GM21367 (cell line): ENCODE data around the gene COQ8A.
A peak's percentile ranks its signal among the peaks of the same experiment; 100 is the strongest.
"Not testable (repeated sequence)": the region's sequence is repeated elsewhere in the genome, so short reads cannot be mapped to it uniquely, and the experiment has no call there.

Experiments
- ATAC-seq: cut with Tn5 transposase; IDR thresholded peaks from one replicate; pipeline ENCODE4 v1.9.1; 2021; ENCODE audit not compliant: unreplicated experiment

COQ8A gene

DNA sequence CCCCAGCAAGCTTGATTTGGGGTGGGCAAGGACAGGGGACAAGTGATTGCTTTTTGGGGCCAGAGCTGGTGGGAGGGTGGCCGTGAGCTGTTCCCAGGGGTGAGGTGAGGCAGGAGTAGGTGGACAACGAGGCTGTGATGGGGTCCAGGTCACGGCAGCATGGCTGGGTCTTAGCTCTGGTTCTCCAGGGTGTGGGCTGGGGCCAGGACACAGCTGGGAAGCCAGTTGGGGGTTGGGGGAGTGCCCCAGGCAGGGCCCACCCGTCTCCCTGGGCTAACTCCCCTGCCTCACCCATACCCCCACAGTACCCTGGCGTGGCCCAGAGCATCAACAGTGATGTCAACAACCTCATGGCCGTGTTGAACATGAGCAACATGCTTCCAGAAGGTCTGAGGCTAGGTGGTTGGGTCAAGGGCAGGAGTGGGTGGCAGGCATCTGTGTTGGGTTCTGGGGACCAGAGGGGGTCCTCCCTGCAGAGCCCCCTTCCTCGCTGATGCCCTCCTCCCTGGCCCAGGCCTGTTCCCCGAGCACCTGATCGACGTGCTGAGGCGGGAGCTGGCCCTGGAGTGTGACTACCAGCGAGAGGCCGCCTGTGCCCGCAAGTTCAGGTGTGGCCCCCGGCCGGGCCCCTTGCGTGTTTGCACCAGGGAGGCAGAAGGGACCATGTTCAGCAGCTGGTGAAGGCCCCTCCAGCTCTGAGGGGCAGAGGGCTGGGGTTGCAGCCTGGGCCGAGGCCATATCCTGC, 43.3 kb downstream of the COQ8A start:
- no peak for ATAC-seq

DNA sequence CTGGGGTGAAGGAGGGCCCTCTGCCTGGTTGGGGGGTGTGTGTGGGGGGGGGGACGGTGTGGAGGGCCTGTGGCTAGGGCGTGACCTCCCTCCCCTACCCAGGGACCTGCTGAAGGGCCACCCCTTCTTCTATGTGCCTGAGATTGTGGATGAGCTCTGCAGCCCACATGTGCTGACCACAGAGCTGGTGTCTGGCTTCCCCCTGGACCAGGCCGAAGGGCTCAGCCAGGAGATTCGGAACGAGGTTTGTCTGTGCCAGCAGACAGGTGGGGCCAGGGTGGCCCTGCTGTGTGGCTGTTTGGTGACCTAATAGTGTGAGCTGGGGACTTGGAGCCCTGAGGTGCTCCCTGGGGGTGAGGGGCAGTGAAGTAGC, 43.9 kb downstream of the COQ8A start:
- ATAC-seq: no peak

DNA sequence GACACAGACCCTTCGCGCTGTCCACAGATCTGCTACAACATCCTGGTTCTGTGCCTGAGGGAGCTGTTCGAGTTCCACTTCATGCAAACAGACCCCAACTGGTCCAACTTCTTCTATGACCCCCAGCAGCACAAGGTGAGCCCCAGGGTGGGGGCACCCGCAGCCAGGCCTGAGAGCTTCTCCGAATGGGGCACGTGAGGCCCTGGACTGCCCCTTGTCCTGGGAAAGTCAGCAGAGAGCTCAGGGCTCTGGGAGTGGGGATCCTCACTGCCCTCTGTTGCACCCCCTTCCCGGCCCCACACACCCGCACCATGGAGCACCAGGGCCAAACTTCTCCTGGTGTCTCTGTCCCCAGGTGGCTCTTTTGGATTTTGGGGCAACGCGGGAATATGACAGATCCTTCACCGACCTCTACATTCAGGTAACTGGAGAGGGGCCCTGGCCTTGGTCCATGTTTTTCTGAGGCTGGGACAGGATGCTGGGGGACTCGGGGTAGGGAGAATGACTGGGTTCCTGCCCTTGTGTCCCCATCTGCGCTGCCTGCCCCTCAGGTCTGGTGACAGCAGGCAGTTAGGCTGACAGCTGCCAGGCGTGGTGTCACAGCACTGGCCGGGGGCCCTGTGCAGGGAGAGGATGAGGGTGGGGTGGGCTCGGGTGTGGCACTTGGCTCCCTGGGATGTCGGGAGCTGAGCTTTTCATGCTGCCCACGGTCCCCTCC, 44.6 kb downstream of the COQ8A start:
- ATAC-seq: no peak

DNA sequence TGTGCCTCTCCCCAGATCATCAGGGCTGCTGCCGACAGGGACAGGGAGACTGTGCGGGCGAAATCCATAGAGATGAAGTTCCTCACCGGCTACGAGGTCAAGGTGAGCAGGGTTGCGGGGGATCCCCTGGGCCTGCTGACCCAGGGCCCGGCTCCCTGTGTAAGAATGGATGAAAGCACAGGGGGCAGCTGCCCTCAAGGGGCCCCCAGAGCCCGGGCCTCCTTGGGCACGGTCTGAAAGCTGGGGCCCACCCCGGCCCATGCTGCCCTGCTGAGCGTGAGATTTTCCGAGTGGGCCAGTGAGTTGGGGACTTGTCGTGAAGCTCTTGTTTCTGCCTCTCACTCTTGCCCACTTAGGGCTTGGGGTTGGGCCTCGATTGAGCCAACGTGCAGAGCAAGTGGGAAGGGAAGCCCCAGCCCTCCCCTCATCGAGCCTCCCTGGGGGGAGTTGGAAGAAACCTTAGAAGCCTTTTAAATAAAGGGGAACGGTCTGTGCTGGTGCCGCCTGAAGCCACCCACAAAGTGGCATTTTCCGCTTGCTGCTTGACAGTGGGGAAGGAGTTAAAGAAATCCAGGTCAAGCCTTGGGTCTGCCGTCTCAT, 45.2 kb downstream of the COQ8A start:
- no peak for ATAC-seq

DNA sequence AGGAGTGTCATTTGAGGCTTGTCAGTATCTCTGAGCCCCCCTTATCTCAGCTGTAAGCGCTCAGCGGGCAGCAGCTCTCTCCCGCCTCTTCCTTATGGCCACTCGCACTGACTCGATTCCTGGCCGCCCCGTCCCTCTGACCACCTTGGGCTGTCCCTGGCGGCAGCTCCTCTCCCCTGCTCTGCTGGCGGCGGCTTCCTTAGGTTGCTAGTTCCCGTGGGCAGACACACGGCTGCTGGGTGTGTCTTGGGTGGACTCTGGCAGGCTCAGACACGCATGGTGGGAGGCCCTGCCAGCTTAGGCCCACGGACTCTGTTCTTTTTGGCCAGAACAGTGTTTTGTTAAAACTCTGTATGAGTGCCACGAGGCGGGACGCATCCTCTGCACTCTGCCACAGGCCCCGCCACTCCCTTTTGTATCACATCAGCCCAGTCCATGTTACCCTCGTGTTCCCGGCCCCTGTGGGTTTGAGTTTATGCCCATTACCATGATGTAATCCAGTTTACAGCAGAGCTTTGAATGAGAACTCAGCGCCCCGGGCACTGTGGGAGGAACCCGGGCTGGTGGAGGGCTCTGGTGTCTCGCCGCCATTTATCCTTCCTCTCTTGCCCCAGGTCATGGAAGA, 45.9 kb downstream of the COQ8A start:
- ATAC-seq: no peak

DNA sequence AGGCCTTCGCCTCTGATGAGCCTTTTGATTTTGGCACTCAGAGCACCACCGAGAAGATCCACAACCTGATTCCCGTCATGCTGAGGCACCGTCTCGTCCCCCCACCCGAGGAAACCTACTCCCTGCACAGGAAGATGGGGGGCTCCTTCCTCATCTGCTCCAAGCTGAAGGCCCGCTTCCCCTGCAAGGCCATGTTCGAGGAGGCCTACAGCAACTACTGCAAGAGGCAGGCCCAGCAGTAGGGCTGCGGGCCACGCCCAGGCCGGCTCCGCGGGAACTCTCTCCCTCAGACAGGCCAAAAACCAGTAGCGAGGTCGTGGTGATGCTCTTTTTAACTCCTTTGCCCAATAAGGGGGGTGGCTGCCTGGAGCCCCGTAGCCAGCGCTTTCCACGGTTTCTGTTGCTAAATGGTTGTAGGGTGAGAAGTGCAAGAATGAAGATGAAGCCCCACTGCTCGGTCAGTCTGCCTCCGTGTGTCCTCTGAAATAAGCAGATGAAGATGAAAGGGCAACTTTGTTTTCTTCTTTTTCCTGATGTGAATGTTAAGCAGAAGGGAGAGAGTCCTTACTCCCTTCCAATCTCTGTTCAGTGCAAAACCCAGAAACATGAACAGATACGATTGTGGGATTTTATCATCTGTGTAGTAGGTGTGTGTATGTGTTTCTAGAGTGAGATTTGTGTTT, 46.5 kb downstream of the COQ8A start:
- no peak for ATAC-seq

DNA sequence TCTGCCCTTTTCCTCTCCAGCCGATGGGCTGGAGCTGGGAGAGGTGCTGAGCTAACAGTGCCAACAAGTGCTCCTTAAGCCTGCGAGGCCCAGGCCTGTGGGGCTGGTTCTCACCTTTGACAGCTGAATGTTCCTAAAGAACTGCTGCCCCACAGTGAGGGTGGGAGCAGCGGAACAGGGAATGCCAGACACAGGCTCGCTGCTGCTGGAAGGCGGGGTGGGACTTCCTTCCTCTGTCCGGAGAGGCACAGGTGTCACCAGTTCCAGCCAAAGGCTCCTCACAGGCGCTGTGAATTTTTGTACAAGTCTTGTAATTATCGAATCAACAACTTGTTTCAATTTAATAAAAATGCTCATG, 47.1 kb downstream of the COQ8A start:
- no peak for ATAC-seq

DNA sequence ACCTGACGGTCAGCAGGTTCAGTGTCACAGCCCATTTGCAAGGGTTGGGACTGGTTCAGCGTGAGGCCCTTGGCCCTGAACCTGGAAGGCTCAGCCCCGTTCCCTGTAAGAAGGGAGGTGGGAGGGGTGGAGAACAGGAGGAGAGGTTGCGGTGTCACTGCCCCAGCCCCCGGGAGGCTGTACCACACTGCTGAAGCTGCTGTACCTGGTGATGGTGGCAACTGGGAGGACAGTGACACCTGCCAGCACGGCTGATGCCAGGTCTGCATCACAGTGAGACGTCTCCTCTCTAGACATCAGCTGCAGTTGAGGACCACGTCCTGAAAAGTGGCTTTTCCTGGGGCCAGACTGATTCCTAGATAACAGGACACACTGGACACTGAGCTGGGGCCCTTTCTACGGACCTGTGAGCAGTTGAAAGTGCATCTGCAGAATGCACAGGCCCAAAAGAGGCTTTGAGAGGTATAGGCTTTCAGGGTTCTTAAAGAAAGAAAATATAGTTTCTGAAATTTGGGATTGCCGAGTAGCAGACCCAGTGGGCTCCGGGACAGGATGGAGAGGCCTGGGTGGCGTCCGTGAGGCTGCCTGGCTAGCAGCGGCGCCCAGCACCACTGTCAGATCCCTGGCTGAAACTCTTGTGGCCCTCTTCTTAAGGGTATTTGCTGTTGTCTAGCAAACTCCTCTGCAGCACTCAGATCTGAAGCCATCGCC, 47.7 kb downstream of the COQ8A start:
- ATAC-seq: no peak

DNA sequence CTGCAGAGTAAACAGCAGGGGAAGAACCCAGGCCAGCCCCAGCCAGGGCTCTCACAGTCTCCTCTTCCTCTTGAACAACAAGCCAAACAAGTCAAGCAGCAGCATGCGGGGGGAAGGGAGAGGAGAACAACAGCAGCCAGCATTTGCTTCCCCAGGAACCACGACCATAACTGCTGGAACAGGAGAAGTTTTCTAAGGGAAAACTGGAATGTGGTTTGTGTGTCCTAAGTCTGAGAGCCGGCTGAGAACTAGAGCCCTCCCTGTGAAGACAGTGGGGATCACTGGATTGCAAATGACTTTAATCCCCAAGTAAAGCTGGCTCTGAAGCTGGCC, 48.2 kb downstream of the COQ8A start:
- ATAC-seq: no peak

DNA sequence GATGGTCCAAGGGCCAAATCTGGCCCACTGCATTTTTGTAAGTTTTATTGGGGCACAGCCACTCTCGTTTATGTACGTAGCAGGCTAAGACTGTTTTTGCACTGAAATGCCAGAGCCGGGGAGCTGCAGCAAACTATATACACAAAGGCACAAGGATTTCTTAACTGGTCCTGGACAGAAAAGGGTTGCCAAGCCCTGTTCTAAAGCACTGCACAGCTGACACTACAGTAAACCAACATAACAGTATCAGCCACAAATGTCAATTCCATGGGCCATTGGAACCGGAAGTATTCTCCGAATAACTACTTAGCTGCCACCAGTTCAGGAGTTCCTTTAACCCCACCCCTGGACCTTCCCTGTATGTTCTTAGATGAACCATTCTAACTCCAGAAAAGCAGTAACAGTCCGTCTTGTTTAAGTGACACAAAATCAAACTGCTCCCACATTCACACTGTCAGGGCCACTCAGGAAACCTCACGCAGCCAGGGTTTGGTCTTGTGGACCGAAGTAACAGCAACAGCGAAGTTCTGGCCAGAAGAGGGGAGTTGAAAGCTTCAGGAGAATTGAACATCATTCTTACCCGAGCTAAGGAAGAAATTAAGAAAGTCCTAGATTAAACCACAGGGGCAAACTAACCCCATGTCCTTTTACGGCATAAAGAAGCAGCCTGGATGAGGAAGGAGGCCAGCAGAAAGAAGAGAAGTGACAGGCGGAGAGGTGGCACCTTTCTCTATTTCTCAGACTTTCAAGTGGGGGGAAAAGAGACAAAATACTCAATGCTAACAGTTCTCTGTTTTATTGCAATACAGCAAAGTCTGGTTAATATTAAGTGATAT, 49.2 kb downstream of the COQ8A start:
- no peak for ATAC-seq

DNA sequence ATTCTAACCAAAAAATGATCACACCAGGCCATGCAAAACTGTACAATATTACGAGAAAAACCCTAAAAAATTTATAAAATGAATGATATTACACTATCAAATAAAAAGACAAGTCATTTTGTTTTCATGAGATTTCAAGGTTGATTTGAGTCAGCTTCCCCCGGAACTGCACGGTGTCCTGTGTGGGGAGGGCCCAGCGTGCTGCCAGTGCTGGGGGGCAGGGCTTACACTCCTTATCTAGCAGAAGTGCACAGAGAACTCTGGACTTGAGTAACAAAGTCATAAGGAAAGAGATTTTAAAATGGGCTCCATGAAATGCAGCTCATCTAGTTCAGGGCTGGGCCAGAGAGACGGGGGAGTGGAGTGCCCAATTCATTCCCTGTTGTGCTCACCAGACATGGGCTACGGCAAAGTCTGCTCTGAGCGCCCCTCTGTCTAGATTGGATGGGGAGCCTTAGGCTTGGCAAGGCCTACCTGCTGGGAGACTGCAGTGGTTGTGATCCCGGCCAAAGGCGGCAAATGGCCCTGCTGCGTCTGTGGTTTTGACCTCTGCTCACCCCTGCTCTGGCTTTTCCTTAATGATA, 50.1 kb downstream of the COQ8A start:
- ATAC-seq: peak; percentile 66

DNA sequence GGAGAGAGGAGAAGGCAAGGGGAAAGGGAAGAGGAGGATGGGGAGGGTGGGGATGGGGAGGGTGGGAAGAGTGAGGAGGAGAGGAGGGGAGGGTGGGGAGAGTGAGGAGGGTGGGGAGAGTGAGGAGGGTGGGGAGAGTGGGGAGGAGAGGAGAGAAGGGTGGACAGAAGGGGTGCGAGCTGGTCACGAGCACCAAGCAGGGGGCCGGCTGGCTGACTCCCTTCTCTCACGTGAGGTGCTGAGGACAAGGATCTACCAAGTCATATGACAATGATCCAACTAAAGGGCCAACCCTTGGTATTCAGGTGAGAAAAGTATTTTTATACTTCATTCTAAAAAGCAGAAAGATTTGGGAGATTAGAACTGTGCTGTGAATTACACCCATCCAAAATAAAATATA, 51.8 kb downstream of the COQ8A start:
- ATAC-seq: no peak

DNA sequence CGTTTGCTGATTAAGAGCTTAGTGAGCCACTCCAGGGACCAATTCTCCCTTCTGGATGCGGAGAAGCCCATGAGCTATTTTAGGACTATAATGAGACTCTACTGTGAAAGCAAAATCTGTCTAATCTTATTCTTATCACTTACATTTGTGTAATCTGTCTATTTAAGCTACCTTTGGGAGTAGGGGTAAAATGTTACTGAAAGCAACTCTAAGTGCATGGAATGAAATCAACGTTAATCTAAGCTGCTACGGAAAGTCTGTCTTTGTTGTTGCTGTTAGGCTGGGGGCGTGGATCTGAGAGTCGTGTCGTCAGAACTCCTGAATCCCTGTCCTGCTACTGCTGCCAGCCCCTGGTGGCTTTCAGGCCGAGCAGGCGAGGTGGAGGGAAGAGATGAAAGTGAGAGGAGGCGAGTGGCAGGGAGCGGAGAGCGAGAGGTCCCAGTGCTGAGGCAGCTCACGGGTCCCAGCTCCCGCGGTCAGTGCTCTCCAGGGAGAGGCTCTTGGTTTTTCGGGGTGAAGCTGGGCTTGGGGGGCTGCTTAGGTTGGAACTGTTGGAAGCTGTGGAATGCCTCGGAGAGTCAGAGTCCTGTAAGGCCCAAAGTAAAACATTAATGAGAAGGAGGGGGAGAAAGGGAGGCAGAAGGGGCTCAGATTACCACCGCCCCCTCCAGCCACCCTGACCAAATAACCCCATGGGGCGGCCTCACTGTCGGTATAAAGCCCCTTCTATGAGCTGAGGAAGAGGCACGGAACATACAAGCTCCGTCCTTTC, 53.9 kb downstream of the COQ8A start:
- no peak for ATAC-seq

DNA sequence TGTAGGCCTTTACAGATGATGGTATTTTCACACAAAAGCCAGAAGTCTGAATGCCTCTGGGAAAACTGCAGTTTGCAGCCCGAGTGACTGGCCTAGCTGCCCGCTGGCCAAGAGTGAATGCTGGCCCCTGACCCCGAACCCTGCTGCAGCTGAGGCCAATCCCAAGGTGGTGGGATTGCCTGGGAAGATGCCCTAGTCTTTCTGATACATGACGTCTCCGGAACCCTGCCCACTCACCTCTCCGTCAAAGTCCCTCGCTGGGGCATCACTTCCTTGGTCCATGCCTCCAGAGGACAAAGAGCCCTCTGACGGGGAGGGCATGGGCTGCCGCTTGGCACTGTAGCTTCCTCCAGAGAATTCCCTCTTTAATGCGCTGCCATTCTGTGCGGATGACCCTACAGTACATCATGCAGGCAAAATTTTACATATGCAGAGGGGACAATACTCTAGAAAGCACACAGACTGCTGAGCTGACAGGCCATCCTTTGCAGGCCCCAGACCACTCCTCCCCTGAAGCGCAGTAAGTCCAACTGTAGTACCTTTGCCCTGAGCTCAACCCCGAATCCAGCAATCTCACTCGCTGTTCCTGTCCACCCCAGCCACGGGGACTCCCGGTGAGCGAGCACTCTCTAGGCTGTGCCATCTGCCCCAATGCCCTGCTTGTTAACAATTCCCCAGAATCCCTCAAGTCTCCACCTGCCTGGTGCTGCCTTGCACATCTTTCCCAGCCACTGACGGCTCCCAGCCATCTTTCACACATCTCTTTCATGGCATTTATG, 54.7 kb downstream of the COQ8A start:
- peak; percentile 4 for ATAC-seq

DNA sequence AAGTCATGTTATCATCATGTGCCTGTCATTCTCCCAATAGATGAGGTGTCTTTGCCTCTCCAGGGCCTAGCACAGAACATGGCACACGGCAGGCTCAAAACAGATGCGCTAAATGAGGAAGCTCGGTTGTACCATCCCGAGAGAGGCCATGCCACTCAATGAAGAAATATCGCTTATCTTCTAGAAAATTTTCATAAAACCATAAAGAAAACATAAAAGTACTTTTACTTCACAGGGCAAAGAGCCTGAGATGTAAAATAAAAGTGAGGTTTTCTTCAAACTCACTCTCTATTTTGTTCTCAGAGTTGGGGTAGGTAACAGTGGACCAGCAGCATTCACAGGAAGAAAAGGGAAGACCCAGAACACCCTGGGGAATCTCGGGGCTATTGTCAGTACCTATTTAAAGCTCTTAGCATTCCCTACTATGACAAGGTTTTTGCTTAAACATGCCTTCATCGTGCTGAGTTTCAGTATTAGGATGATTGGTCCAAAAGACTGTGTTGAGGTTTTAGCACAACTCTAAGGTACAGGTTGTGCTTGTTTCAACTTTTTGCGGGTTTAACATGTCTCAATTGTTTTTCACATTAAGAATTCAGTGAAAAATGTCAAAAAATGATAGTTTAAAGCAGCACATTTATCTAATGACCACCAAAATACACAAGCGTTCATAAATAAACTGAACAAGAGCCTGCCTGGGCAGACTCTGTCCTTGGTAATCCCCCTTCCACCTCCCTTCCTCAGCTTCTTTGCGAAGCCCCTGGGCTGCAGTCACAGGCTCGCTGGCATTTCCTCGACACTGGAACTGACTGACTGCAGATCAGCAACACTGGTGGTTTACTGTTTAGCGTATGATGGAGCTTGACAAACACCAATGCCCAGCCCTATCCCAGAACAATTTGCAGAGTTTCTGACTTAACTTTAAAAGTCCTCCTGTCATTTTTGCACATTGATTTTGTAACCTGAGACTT, 55.6 kb downstream of the COQ8A start:
- peak; percentile 89 for ATAC-seq

DNA sequence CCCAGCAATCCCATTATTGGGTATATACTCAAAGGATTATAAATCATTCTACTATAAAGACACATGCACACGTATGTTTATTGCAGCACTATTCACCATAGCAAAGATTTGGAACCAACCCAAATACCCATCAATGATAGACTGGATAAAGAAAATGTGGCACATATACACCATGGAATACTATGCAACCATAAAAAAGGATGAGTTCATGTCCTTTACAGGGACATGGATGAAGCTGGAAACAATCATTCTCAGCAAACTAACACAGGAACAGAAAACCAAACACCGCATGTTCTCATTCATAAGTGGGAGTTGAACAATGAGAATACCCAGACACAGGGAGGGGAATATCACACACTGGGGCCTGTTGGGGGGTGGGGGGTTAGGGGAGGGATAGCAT, 59.5 kb downstream of the COQ8A start:
- not testable (repeated sequence) for ATAC-seq

DNA sequence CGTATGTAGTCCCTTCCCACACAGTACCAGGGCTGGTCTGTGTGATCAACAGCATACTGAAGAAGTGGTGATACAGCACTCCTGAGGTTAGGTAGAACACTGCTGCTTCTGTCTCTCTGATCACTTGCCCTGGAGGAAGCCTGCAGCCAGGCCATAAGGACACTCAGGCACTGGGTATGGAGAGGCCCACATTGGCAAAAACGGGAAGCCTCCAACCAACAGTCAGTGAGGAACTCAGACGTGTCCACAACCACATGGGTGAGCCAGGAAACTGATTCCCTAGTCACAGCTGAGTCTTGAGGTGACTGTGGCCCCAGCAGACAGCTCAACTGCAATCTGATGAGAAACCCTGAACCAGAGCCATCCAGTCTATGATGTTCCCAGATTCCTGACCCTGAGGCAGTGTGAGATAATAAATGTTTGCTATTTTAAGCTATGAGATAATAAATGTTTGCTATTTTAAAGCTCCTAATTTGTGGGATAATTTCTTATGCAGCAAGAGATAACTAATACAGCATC, 62.5 kb downstream of the COQ8A start:
- no peak for ATAC-seq
